GM19099 (cell line): ENCODE measurements around the gene UBE2V1.

Experiments
- POLR2A ChIP-seq: IDR thresholded peaks from 3 replicates; pipeline ENCODE4 v1.6.1; 2011; ENCODE audit warnings: low read depth; ENCODE audit not compliant: insufficient read length; ENCODE audit errors: extremely low read depth

The UBE2V1 gene

DNA sequence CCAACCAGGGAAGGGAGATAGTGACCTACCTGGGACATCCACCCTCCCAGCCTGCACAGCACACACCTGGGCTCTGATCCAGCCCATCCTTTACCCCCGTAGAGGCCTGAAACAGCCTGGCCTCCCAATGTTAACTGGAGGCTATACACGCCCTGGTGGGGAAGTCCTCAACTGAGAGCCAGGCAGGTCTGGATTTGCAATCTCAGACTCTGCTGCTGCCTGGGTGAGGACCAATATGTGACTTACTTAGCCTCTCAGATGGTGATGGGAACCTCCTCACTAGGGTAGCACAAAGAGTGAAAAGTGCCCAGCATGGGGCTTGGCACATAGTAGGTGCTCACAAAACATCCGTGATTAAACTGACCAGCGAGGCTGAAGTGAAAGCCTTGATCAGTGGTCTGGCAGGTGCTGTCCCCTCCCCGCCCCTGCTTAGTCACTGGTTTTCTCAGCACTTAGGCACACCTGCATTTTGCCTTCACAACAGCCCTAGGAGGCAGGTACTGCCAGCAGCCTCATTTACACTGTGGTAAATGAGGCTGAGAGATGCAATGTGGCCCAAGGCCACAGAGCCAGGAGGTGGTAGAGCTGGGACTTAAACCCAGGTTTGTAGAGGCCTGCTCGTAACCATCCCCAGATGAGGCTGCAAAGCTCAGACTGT lies 28.2 kb upstream of the UBE2V1 start:
- no peak for TF ChIP-seq POLR2A

DNA sequence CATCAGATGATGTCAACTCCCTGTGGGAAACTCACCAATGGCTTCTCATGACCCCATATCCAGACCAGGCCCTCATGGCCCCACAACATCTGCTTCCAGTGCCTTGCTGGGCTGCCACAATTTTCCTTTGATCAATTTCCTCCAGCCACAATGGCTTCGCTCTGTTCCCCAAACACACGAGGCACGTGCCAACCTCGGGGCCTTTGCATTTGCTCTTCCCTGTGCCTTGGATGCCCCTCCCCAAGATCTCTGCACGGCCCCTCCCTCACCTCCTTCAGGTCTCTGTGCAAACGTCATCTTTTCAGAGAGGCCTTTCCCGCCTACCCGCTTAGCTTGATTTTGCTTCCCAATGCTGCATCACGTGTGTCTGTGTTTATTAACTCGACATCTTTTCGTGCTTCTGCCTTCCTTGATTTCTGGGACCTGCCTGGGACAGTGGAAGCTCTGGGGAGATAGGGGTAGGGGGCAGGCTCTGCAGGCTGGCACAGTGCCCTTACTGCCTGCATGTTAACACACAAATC lies 27.4 kb upstream of the UBE2V1 start:
- TF ChIP-seq POLR2A: no peak

DNA sequence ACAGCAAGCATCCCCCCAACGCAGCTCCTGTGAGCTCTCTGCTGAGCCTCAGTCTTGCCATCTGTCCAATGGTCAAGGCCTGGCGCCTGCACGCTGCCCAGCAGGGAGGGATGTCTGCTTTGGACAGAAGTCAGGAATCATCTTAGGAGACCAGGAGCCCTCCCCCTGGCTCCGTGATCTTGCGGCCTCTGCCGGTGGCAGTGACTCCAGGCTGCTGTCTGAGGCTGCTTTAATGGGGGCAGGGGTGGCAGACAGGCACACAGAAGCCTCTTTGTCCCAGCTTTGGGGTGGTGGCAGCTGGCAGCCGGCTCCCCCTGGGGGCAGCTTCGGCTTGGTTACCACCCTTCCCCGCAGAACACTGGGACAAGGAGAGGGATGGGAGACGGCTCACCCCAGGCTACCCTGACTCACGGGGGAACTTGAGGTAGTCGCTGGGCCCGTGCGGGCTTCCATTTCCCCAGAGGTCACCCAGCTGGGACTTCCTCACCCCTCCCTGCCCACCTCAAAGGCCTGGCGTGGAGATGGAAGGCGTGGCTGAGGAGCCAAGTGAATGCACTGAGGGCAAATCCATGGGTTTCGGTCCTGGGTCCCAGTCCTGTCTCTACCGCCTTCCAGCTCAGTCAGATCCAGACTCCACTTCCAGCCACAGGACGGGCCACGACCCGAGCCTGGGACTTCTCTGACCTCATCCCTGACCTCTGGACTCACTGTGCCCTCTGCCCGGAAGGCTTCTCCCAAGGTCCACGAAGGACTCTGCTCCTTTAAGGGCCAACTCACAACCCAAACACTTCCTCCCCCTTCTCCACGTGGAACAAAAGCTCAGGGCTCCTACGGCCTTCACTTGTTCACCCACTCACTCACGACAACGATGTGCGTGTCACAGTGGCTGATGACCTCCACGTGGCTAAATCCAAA lies 25.8 kb upstream of the UBE2V1 start:
- no peak for TF ChIP-seq POLR2A

DNA sequence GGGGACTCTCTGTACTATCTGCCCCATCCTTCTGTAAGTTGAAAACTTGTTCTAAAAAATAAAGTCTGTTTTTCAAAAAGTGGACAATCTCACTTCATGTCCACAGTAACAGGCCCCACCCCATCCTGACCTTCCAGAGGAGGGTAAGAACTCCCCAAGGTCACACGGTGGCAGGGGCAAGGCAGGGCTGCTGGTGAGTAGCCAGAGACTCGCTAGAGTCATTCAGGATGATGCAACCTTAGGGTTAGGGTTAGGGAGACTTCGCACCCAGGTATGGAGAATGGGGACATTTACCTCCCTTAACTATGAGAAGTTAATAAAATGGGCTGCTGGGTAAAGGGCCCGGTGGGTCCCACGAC lies 25.1 kb upstream of the UBE2V1 start:
- TF ChIP-seq POLR2A: no peak

DNA sequence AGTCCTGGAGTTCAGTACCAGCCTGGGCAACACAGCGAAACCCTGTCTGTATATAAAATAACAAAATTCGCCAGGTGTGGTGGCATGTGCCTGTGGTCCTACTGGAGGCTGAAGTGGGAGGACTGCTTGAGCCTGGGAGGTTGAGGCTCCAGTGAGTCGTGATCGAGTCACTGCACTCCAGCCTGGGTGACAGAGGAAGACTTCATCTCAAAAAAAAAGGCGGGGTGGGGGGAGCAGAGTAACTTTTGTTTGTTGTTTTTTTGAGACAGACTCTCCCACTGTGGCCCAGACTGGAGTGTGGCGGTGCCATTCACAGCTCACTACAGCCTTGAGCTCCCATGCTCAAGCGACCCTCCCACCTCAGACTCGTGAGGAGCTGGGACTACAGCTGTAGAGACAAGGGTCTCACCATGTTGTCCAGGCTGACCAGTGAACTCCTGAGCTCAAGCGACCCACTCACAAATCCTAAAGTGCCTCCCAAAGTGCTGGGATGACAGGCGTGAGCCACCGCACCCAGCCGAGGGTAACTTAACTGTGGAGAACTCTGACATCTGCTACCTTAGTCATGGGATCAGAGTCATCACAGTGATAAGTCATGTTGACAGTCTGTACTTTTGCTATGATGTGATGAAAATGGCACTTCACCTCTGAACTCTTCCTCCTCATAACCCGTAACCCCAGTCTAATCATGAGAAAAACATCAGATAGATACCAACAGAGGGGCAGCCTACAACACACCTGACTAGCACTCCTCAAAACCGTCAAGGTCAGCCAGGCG lies 24.1 kb upstream of the UBE2V1 start:
- no peak for TF ChIP-seq POLR2A

DNA sequence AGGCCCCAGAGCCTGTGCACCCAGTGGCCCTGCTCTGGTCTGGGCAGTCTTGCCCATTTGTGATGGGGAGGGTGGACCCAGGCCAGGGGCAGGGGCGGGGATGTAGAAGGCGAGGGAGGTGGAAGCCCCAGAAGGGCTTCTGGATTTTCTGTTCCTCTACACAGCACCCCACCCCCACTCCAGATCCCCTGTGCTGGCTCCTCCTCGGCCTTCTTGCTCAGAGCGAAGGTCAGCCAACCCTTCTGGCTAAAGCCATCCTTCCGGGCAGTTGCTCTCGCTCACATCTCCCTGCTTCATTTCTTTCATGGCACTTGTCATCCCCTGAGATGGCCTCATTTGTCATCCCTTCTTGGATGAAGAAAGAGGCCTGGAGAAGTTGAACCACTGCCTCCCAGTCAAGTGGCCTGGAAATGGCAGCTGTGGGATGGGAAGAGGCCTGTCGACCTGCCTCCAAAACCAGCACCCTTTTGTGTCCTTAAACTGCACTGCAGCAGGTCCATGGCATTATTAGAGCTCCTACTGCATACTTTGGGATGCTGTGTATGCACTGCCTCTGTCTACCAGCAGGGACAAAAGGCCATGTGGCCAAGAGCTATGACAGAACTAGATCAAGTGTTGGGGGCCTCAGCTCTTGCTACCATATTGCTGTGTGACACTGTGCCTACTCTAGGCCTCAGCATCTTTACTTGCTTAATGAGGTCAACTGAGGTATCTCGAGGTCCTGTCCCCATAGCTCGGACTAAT lies 20.7 kb upstream of the UBE2V1 start:
- TF ChIP-seq POLR2A: no peak

DNA sequence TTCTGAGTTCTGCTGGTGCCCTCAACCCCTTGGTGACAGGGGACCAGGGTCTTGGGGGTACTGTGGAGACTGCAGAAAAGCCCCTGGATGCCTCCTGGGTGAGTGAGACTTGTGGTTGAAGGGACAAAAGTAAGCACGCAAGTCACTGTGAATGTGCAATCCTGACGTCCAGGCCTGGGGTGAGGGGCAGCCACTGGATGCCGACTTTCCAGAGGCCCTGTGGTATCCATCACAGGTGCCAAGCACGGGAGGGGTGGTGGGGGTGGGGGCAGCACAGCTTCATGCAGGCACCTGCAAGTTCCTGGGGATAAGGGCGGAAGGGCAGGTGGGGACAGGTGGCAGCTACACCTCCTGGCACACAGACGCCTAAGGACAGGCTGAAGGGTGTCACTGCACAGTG lies 20.1 kb upstream of the UBE2V1 start:
- TF ChIP-seq POLR2A: no peak

DNA sequence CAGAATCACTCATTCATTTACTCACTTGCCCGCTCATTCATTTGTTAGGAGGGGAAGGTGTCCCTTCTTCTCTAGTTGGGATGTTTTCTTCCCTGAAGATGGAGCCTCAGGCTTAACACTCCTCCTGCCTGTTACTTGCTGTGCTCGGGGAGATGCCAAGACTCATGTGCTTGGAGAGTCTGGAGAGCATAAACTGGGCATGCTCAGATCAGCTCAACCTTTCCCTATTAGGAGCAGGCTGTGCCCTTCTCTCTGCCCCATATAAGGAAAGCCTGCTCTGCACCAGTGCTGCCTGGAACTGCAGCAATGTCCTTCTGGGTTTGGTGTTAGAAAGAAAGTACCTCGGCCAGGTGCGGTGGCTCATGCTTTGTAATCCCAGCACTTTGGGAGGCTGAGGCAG lies 18.0 kb upstream of the UBE2V1 start:
- no peak for TF ChIP-seq POLR2A

DNA sequence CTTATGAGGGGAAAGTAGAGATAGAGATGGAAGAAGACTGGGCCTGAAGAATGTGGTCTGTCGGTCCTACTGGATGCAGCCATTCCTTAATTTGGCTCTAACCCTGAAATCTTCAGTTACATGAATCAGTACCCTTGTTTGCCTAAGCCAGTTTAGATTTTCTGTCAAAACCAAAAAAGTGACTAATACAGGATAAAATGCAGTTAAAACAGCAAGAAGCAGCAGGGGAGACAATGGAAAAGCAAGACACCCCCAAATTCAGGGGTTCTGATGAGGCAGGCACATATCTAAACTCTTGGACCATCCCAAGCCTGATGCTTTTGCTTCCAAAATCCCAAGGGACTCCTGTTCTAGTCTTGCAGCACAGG lies 17.4 kb upstream of the UBE2V1 start:
- TF ChIP-seq POLR2A: no peak

DNA sequence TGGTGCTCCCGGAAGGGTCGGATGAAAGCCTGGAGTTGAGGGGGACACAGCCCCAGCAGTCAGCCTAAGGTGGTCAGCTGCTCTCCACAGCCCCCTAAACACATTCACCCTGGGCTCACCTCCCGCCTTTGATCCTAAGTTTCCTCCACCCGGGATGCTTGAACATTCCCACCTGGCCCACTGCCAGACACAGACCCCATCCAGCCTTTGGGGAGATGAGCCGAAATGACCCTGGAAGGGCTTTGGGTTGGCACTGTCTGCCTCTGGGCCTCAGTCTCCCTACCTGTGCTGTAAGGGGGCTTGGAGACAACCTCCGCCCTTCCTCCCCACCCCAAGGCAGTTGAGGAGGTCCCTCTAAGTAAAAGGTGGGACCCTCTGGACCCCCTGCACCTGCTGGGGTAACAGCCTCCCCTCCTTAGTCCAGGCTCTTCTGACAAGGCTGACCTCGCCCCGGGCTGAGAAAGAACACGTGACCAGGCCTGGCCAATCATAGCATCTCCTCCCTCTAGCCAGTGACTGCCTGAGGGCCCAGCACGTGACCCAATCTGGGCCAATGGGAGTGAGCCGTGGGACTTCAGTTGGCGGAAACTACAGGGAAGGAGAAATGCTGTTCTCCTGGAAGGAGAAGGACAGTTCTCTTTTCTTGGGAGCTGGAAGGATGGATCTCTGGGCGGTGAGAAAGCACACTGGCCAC lies 16.9 kb upstream of the UBE2V1 start:
- no peak for TF ChIP-seq POLR2A

DNA sequence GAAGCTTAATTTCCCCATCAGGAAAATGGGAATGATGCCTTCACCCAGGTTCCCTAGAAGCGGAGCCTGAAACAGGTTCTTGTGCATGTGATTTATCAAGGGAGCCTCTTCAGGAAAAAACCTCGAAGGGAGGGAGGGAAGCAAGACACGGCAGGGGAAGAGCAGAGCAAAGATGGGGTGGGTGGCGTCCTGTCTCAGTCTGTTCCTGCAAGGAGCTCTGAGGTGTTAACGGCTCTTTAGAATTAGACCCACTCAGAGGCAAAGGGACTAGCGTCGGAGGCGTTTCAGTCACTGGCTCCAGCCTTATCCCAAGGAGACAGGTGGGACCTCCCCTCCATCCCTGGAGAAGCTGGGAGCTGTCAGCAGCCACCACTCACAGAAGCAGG lies 15.6 kb upstream of the UBE2V1 start:
- no peak for TF ChIP-seq POLR2A

DNA sequence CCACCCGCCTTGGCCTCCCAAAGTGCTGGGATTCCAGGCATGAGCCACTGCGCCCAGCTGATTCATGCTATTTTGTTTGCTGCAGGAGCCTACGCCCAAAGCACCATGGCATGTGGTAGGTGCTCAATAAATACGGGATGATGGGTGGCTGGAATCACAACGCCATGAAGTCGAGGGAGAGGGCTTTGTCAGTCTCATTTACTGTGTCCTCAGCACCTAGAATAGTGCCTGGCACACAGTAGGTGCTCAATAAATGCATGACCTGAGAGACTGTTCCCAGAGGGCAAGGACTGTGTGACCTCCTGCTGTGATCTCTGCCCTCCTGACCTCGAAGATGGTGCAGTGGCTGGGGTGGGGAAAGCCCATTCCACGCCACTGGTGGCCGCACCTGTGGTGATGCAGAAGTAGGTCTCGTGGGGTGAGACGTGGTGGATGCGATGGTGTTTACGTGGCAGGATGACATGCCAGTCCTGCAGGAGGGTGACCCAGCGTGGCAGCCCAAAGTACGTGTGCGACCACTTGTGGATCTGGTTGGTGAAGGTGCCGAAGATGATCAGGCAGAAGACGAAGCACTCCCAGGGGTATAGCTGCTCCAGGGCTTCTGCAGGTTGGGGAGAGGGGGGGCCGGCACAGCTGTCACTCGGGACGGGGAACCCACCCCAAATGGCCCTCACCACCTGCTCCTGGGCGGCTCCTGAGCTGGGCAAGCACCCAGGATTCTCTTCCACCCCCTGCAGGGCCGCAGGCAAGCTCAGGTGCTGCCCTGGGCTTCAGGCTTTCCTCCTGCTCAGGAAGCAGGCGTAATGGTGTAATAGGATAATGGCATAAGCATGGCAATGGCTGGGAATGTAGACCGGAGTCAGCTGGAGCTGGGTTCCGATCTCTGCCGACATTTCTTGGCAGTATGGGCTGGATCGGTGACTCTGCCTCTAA lies 14.9 kb upstream of the UBE2V1 start:
- TF ChIP-seq POLR2A: no peak

DNA sequence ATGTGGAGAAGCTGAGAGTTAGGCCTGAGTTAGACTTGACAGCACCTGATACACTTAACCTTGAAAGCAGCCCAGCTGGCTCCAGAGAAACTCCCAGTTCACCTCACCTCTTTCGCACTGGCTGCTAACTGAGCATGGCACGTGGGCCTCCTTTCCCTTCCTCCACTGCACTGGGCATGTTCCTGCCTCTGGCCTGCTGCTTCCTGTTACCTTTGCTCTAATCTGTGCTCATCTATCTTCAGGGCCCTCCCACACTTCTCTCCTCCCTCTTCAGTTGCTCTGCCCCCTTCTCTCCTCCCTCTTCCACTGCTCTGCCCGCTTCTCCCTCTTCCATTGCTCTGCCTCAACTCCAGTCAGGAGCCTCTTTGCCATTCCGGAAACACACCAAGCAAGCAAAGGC lies 13.7 kb upstream of the UBE2V1 start:
- TF ChIP-seq POLR2A: no peak
